Natural killer cell treated with Interleukin-12 subunit alpha and Interleukin-12 subunit beta and Interleukin-15 and Interleukin-18, amount 100 ng/mL, for 72 hours (primary cell): ENCODE data around the gene CDH15. TPM values are rescaled to one million over a fixed set of nuclear protein-coding genes. Genes with fewer than 3 reads are reported as not detected.
"Not testable (repeated sequence)": the region's sequence is repeated elsewhere in the genome, so short reads cannot be mapped to it uniquely, and the experiment has no call there.

Experiments used
- ATAC-seq, 2 donors: fragments of 150-1000 bp; cut with Tn5 transposase in 1 of 2; sonication (Bioruptor Pico), chemical (Tn5 transposase) in 1 of 2; 2 replicates each; pipeline ENCODE4 v1.10.0; 2021
- DNase-seq: peaks from one replicate; pipeline ENCODE4 v3.0.0; 2022; ENCODE audit warnings: low spot score
- H3K27ac Mint-ChIP-seq, 2 donors: 1 replicate in 1 of 2; 2 replicates in 1 of 2; pipeline ENCODE4 v1.8.0; 2022; ENCODE audit warnings: mixed read lengths in 2 of 2, mild to moderate bottlenecking in 1 of 2, moderate library complexity in 1 of 2
- H3K27me3 Mint-ChIP-seq, 2 donors: 1 replicate in 1 of 2; 2 replicates in 1 of 2; pipeline ENCODE4 v1.8.0; 2022; ENCODE audit warnings: mixed read lengths in 2 of 2
- H3K36me3 Mint-ChIP-seq: one replicate; pipeline ENCODE4 v1.8.0; 2022; ENCODE audit warnings: mixed read lengths
- H3K4me1 Mint-ChIP-seq, 2 donors: 1 replicate in 1 of 2; 2 replicates in 1 of 2; pipeline ENCODE4 v1.8.0; 2022; ENCODE audit warnings: low read depth in 2 of 2, mixed read lengths in 2 of 2, mild to moderate bottlenecking in 1 of 2
- H3K4me3 Mint-ChIP-seq: one replicate; pipeline ENCODE4 v1.8.0; 2022; ENCODE audit warnings: mixed read lengths
- H3K9me3 Mint-ChIP-seq: 2 replicates; pipeline ENCODE4 v1.8.0; 2022; ENCODE audit warnings: mixed read lengths
- total RNA-seq, 2 donors: library from RNA; stranded (reverse); gene quantifications; one replicate each; pipeline ENCODE4 v1.2.3, GENCODE V29; 2022

The CDH15 gene
- total RNA-seq, 2 donors from 2014 or later: not detected

DNA sequence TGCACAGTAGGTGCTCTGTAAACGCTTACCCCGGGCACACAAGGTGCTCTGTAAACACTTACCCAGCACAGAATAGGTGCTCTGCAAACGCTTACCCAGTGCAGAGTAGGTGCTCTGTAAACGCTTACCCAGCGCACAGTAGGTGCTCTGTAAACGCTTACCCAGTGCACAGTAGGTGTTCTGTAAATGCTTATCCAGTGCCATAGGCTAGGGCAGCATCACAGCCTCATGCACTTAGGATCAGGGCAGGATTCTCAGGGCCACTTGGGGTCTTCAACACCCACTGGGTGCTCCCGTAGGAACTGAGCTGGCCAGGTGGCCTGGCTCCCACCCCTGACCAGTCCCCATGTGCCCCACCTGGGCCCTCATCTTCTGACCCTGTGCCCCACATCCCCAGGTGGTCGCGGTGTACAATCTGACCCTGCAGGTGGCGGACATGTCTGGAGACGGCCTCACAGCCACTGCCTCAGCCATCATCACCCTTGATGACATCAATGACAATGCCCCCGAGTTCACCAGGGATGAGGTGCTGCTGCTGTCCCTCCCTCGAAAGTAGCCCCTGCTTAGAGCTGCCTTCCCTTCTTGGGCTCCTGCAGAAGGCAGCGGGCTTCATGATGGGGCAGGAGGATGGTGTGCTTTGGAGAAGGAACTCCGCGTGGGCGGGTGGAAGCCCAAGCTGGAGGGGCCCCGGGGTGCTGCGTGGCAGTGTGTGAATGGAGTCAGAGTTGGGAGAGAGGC lies 15.7 kb downstream of the CDH15 start:
- no peaks in the 10 kb centered on the region for H3K4me1 Mint-ChIP-seq
- H3K27ac Mint-ChIP-seq: no peak overlapping the region
- peak; percentile 39 to 55 for ATAC-seq
- H3K4me3 Mint-ChIP-seq: no peak overlapping the region
- H3K36me3 Mint-ChIP-seq: no peaks in the 10 kb centered on the region
- H3K9me3 Mint-ChIP-seq: no peaks in the 10 kb centered on the region
- DNase-seq: no peak
- H3K27me3 Mint-ChIP-seq: no peaks in the 10 kb centered on the region

DNA sequence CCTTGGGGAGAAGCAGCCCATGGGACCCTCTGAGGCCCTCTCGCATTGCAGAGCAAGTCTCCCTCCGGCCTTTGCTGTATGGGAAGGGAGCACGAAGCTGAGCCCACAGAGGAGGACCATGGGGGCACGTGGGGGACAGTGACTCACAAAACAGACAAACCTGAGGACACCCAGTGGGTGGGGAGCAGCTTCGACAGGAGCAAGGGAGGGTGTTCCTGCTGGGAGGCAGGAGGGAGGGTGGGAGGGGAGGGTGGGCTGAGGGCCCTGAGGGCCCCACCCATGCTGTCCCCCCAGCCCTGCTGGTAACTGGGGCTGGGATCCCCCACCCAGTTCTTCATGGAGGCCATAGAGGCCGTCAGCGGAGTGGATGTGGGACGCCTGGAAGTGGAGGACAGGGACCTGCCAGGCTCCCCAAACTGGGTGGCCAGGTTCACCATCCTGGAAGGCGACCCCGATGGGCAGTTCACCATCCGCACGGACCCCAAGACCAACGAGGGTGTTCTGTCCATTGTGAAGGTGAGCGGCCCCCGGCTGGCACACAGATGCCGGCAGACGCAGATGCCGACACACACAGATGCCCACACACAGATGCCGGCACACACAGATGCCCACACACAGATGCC lies 16.3 kb downstream of the CDH15 start:
- Mint-ChIP-seq H3K4me3 (no peak overlapping the region), H3K36me3 (no peaks in the 10 kb centered on the region), H3K27me3 (no peaks in the 10 kb centered on the region), H3K9me3 (no peaks in the 10 kb centered on the region), H3K4me1 (no peaks in the 10 kb centered on the region), H3K27ac (no peak overlapping the region)
- ATAC-seq (peak; percentile 6 to 16), DNase-seq (no peak)

DNA sequence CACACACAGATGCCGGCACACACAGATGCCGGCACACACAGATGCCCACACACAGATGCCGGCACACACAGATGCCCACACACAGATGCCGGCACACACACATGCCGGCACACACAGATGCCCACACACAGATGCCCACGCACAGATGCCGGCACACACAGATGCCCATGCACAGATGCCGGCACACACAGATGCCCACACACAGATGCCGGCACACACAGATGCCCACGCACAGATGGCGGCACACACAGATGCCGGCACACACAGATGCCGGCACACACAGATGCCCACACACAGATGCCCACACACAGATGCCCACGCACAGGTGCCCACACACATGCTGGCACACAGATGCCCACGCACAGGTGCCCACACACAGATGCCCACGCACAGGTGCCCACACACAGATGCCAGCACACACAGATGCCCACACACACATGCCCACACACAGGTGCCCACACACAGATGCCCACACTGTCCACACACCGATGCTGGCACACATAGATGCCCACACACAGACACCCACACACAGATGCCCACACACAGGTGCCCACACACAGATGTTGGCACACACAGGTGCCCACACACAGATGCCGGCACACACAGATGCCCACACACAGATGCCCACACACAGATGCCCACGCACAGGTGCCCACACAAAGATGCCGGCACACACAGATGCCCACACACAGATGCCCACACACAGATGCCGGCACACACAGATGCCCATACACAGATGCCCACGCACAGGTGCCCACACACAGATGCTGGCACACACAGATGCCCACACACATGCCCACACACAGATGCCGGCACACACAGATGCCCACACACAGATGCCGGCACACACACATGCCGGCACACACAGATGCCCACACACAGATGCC lies 17.2 kb downstream of the CDH15 start:
- not testable (repeated sequence) for H3K36me3 Mint-ChIP-seq, H3K4me1 Mint-ChIP-seq, H3K9me3 Mint-ChIP-seq, H3K27ac Mint-ChIP-seq, H3K27me3 Mint-ChIP-seq, DNase-seq, H3K4me3 Mint-ChIP-seq, ATAC-seq

DNA sequence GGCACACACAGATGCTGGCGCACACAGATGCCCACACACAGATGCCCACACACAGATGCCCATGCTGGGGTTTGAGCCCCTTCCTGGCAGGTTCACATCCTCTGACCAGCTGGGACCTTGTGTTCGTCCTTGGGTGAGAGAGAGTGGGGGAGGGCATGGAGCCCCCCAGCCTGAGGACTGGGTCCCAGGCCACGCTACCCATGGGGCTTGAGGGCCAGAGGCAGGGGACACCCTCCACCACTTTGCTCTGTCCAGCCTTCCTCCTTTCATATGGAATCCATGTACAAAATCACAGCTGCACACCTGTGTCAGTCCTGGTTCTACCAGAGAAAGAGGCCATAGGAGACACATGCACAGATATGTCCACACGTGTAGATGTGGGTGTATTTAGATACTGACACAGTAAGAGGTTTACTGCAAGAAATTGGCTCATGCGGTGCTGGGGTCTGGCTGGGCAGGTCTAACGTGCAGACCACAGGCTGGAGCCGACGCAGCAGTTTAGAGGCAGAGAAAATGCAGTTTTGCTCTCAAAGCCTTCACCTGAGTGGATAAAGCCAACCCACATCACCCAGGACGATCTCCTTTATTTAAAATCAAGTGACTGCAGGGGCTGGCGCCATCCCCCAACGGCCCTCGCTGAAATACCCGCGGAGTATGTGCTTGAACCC lies 17.9 kb downstream of the CDH15 start:
- Mint-ChIP-seq H3K9me3 (no peaks in the 10 kb centered on the region), H3K36me3 (no peaks in the 10 kb centered on the region), H3K27me3 (no peaks in the 10 kb centered on the region), H3K27ac (no peak overlapping the region), H3K4me3 (no peak overlapping the region), H3K4me1 (no peaks in the 10 kb centered on the region)
- no peak for ATAC-seq
- DNase-seq: peak; percentile 13

DNA sequence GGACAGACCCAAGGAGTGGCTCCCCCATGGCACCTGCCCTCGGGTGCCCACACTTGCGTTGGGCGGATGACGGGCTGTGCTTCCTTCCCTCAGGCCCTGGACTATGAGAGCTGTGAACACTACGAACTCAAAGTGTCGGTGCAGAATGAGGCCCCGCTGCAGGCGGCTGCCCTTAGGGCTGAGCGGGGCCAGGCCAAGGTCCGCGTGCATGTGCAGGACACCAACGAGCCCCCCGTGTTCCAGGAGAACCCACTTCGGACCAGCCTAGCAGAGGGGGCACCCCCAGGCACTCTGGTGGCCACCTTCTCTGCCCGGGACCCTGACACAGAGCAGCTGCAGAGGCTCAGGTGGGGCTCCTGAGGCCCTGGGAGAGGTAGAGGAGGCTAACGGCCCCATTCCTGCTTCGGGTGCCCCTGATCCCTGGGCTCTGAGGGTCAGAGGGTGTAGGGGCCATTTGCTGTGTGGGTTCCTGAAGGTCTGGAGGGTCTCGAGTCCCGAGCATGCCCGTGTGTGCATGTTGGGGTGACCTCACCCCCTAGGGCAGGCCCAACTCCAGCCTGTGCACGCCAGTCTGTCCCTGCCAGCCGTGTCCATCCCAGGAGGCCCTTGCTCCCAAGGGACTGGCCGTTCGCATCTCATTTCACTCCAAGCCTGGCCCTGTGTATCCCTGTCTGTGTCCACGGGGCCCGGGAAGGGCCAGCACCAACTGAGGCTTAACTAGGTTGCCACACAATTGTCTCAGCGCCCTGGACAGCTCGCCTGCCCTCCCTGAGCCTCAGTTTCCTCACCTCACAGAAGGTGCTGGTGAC lies 18.8 kb downstream of the CDH15 start:
- ATAC-seq (no peak), DNase-seq (no peak)
- Mint-ChIP-seq H3K36me3 (no peaks in the 10 kb centered on the region), H3K27me3 (no peaks in the 10 kb centered on the region), H3K9me3 (no peaks in the 10 kb centered on the region), H3K27ac (no peak overlapping the region), H3K4me3 (no peak overlapping the region), H3K4me1 (no peaks in the 10 kb centered on the region)

DNA sequence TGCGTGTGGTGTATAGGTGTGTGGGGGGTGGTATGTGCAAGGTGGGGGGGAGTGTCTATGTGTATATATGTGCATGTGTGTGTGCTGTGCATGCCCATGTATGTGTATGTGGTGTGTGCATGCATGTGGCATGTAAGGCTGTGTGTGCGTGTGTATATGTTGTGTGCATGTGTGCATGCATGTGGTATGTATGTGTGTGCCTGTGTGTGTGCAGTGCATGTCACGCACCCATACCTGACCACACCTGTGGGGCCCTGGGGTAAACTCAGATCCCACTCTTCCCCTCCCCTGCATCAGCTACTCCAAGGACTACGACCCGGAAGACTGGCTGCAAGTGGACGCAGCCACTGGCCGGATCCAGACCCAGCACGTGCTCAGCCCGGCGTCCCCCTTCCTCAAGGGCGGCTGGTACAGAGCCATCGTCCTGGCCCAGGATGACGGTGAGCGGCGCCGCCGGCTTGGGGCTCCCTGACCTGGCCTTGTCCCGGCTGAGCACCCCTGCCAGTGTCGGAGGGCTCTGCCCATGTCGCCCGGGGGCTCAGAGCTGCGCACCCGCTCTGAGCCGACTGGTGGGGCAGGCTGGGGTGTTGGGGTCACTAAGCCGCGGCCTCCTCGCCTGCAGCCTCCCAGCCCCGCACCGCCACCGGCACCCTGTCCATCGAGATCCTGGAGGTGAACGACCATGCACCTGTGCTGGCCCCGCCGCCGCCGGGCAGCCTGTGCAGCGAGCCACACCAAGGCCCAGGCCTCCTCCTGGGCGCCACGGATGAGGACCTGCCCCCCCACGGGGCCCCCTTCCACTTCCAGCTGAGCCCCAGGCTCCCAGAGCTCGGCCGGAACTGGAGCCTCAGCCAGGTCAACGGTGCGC lies 19.7 kb downstream of the CDH15 start:
- no peak for ATAC-seq
- Mint-ChIP-seq H3K9me3 (no peaks in the 10 kb centered on the region), H3K4me1 (no peaks in the 10 kb centered on the region), H3K27me3 (no peaks in the 10 kb centered on the region), H3K27ac (no peak overlapping the region), H3K36me3 (no peaks in the 10 kb centered on the region), H3K4me3 (peak overlapping the region; percentile 20)
- no peak for DNase-seq

DNA sequence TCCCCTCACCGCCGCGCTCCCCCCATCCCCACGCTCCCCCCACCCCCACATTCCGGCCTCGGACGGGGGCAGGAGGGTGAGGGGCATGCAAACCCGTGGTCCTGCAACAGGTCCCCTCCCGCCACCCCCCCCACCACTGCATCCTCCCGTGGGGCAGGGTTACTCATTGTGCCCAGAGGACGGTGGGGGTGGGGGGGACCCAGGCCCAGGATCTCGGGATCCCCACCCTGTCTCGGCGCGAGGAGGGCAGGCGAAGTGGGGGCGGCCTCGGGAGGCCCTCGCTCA lies 20.3 kb downstream of the CDH15 start:
- Mint-ChIP-seq H3K9me3 (no peaks in the 10 kb centered on the region), H3K27ac (no peak overlapping the region), H3K4me1 (no peaks in the 10 kb centered on the region), H3K36me3 (no peaks in the 10 kb centered on the region), H3K27me3 (no peaks in the 10 kb centered on the region), H3K4me3 (no peak overlapping the region)
- no peak for DNase-seq
- no peak for ATAC-seq

DNA sequence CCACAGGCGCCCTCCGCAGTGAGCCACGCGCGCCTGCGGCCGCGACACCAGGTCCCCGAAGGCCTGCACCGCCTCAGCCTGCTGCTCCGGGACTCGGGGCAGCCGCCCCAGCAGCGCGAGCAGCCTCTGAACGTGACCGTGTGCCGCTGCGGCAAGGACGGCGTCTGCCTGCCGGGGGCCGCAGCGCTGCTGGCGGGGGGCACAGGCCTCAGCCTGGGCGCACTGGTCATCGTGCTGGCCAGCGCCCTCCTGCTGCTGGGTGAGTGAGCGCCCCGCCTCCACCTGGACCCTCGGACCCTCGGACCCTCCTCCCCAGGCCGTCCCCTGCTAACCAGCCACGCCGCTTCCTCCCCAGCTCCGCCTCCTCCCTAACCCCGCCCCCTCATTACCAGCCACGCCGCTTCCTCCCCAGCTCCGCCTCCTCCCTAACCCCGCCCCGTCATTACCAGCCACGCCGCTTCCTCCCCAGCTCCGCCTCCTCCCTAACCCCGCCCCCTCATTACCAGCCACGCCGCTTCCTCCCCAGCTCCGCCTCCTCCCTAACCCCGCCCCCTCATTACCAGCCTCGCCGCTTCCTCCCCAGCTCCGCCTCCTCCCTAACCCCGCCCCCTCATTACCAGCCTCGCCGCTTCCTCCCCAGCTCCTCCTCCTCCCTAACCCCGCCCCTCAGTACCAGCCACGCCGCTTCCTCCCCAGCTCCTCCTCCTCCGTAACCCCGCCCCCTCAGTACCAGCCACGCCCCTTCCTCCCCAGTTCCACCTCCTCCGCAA lies 20.8 kb downstream of the CDH15 start:
- not testable (repeated sequence) for H3K36me3 Mint-ChIP-seq, H3K9me3 Mint-ChIP-seq, H3K4me1 Mint-ChIP-seq, H3K27ac Mint-ChIP-seq, H3K27me3 Mint-ChIP-seq
- peak overlapping the region; percentile 22 for H3K4me3 Mint-ChIP-seq
- ATAC-seq (peak; percentile 68 to 75), DNase-seq (peak; percentile 86)

DNA sequence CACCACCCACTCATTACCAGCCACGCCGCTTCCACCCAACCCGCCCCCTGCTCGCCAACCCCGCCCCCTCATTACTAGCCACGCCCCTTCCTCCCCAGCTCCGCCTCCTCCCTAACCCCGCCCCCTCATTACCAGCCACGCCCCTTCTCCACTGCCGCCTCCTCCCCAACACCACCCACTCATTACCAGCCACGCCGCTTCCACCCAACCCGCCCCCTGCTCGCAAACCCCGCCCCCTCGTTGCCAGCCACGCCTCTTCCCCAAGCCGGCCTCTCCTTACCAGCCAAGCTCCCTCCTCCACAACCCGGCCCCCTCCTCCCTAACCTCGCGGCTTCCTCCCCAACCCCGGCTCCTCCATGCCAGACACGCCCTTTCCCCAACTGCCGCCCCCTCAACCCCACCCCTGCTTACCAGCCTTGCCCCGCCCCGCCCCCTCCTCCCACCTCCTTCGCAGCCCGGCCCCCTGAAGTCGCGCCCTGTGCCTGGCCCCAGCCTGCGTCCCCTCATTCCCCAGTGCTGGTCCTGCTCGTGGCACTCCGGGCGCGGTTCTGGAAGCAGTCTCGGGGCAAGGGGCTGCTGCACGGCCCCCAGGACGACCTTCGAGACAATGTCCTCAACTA lies 21.5 kb downstream of the CDH15 start:
- H3K27ac Mint-ChIP-seq: no peak overlapping the region
- no peaks in the 10 kb centered on the region for H3K36me3 Mint-ChIP-seq
- no peaks in the 10 kb centered on the region for H3K4me1 Mint-ChIP-seq
- H3K4me3 Mint-ChIP-seq: peak overlapping the region; percentile 22
- peaks cover 0 to 2% of the 10 kb centered on the region in 2 donors for H3K27me3 Mint-ChIP-seq
- ATAC-seq (peak; percentile 64 to 83), DNase-seq (peak; percentile 84)
- no peaks in the 10 kb centered on the region for H3K9me3 Mint-ChIP-seq

DNA sequence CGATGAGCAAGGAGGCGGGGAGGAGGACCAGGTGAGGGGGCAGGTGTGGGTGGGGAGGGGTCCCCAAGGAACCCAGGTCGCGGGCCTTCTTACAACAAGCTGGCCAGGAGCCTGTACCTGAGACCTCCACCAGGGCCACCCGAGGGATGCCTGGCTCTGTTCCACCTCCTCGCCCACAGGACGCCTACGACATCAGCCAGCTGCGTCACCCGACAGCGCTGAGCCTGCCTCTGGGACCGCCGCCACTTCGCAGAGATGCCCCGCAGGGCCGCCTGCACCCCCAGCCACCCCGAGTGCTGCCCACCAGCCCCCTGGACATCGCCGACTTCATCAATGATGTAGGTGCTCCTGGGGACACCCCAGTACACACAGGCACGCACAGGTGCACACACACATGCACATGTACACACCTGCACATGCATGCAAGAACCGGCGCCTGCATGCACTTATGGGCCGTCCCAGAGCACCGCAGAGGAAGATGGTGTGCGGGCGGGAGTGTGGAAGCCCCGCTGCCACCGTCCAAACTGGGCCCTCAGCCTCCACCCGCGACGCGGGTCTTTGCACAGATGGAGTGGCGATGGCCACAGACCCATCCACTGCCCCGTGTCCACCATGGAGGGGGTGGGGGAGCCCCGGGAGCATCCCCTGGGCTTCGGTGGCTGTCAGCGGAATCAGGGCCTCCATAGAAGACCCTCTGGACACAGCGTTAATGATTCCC lies 22.2 kb downstream of the CDH15 start:
- H3K4me1 Mint-ChIP-seq: no peaks in the 10 kb centered on the region
- H3K27me3 Mint-ChIP-seq: peaks cover 0 to 2% of the 10 kb centered on the region in 2 donors
- no peak for ATAC-seq
- no peaks in the 10 kb centered on the region for H3K9me3 Mint-ChIP-seq
- H3K27ac Mint-ChIP-seq: no peak overlapping the region
- DNase-seq: no peak
- no peak overlapping the region for H3K4me3 Mint-ChIP-seq
- H3K36me3 Mint-ChIP-seq: no peaks in the 10 kb centered on the region
